ENCODE results near the gene USPL1.

Gene USPL1

DNA sequence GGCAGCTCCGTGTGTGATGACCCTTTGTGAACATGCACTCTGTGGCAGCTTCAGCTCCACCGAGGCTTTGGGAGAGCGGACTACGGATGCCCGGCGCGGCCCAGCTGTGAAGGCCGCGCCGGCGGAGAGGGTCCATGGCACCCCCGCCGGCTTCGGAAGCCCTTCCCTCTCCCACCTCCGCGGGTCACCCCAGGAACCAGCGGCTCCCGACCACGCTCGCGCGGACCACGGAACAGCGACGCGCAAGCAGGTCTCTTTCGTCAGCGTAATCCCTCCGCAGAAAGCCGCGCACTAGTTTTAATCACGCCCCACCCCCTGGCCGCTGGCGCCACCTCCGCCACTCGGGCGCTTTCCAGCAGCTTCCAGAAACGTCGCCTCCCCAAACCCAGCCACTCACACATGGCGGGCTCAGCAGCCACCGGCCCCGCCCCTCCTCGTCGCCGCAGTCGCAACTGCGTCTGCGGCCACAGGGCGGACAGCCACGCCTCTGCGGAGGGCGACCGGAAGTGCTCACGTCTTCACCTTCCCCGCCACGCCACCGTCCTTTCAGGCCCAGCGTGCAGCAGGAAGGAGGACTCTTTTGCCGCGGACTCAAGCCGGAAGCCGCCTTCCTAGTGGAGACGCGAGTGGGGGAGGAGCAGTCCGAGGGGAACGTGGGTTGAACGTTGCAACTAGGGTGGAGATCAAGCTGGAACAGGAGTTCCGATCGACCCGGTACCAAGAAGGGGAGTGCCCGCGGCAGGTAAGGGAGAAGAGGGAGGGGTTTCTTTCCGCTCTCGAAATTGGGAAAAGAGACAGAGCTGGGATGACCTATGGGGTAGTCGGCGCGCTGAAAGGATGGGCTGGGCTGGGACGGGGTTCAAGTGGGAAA lies at the start of gene USPL1:
TSS of gene USPL1 (plus strand) at position 606 of the 871 bp plus-strand sequence. CDS start 3,221 bp downstream, outside the sequence.
- no peaks in the 10 kb centered on the region for H3K9me3 Mint-ChIP-seq
- H3K27me3 Mint-ChIP-seq = no peaks in the 10 kb centered on the region
- peaks cover 18% of the 10 kb centered on the region for H3K4me1 Mint-ChIP-seq (ENCODE audit: low read depth)
- peaks cover 15% of the 10 kb centered on the region for H3K36me3 Mint-ChIP-seq (ENCODE audit: low read depth)
- no peak within 1 kb of the TSS for H3K27ac Mint-ChIP-seq
- no peak within 1 kb of the TSS for H3K4me3 Mint-ChIP-seq

DNA sequence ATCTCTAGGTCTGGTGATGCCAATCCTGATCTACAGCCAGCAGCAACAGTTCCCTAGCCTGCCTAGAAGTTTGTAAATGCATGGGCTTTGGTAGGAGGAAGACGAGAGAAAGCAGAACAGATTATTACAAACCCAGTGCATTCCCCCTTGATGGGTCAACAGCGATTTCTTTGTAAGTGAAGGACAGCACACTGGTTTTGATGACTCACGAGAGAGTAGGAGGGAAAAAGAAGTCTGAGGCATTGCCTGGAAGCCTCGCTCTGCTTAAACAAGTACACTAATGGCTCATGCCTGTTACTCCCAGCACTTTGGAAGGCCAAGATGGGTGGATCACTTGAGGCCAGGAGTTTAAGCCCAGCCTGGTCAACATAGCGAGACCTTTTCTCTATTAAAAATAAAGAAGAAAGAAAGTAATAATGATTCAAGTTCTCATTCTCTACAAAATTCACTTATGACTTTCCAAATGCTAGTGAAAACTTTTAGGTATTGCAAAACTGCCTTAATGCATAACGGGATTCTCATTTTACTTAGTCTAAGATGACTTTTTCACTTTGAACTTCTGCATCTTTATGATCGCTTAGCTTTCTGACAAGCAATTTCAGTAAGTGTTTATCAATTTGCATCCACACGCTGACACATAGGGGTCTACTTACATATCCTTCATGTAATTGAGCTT lies 47.7 kb upstream of the USPL1 start:
- Mint-ChIP-seq H3K27me3 (no peaks in the 10 kb centered on the region), H3K4me3 (no peak overlapping the region), H3K27ac (no peak overlapping the region), H3K9me3 (no peaks in the 10 kb centered on the region), H3K36me3 (ENCODE audit: low read depth) (no peaks in the 10 kb centered on the region), H3K4me1 (ENCODE audit: low read depth) (peaks cover 33% of the 10 kb centered on the region)

DNA sequence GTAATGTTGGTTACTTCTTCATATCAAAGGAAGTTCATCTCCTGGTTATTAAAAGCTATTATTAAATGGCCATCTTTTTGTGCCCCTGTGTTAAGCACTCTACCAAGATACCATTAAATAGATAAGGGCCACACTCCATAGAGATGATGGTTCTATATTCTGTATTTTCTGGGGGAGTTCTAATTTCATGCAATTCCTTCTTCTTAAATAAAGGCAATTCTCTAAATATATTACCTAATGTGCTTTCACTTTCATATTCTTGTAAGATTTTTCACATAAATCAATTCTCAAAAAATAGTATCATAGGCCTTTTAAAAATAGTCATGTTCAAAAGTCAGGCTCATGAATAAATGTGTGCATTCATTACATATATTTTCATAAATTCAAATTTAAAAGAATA lies 47.0 kb upstream of the USPL1 start:
- Mint-ChIP-seq H3K36me3 (ENCODE audit: low read depth) (no peaks in the 10 kb centered on the region), H3K4me3 (no peak overlapping the region), H3K9me3 (no peaks in the 10 kb centered on the region), H3K27ac (no peak overlapping the region), H3K4me1 (ENCODE audit: low read depth) (peaks cover 29% of the 10 kb centered on the region), H3K27me3 (no peaks in the 10 kb centered on the region)

DNA sequence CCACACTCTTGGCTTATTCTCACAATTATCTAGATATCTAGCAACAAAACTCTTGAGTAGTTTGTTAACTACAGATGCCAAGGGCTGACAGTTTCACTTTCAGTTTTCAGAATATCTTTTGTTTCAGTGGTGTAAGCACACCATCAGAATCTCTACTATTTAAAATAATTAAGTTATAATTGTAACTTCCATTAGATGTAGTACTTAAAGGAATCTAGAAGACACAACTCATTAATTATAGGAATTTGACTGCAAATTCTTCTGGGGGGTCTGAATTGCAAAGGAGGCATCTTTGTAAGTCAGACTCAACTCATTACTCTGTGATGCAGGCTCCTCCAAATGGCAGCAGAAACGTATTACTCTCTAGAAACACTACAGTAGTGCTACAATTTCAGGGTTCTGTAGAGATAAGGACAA lies 44.9 kb upstream of the USPL1 start:
- peak overlapping the region; percentile 59 for H3K4me3 Mint-ChIP-seq
- H3K27ac Mint-ChIP-seq = peak overlapping the region; percentile 78
- H3K27me3 Mint-ChIP-seq = peaks cover 4% of the 10 kb centered on the region
- H3K9me3 Mint-ChIP-seq = no peaks in the 10 kb centered on the region
- H3K36me3 Mint-ChIP-seq (ENCODE audit: low read depth) = no peaks in the 10 kb centered on the region
- peaks cover 44% of the 10 kb centered on the region for H3K4me1 Mint-ChIP-seq (ENCODE audit: low read depth)

DNA sequence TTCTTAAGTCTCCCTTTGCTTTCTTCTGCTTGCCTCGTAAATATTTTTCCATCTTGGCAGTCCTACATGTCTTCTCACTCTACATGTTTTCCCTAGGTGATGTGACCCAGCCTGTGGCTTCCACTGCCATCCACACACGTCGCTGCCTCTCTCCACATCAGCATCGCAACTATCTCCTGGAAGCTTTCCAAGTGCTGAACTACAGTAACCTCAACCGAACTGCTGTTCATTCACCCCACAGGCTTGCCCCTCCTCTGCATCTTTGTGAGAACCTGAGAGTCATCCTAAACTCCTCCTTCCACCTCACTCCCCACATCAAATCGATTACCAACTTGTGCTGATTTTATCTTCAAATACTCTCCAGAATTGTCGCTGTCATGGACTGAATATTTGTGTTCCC lies 41.2 kb upstream of the USPL1 start:
- peak overlapping the region; percentile 18 for H3K27ac Mint-ChIP-seq
- no peaks in the 10 kb centered on the region for H3K36me3 Mint-ChIP-seq (ENCODE audit: low read depth)
- H3K27me3 Mint-ChIP-seq = peaks cover 4% of the 10 kb centered on the region
- peaks cover 38% of the 10 kb centered on the region for H3K4me1 Mint-ChIP-seq (ENCODE audit: low read depth)
- no peaks in the 10 kb centered on the region for H3K9me3 Mint-ChIP-seq
- no peak overlapping the region for H3K4me3 Mint-ChIP-seq

DNA sequence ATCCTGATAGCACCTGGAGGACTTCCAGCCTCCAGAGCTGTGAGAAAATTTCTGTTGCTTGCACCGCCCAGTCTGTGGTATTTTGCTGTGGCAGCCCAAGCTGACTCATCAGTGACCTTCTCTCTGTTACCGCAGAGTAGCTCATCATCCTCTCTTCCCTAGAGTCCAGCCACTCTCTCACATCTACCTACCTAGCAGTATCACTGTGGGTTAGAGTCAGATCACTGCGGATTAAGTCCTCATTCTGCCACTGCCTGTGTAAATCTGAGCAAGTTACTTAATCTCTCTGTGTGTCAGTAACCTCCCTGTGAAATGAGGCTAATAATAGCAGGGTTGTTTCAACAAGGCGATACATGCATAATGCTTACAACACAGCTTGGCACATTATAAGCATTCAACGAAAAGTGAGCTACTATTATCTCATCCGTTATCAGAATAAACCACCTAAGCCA lies 40.3 kb upstream of the USPL1 start:
- Mint-ChIP-seq H3K27ac (peak overlapping the region; percentile 67), H3K36me3 (ENCODE audit: low read depth) (no peaks in the 10 kb centered on the region), H3K27me3 (peaks cover 4% of the 10 kb centered on the region), H3K4me1 (ENCODE audit: low read depth) (peaks cover 30% of the 10 kb centered on the region), H3K4me3 (no peak overlapping the region), H3K9me3 (no peaks in the 10 kb centered on the region)

DNA sequence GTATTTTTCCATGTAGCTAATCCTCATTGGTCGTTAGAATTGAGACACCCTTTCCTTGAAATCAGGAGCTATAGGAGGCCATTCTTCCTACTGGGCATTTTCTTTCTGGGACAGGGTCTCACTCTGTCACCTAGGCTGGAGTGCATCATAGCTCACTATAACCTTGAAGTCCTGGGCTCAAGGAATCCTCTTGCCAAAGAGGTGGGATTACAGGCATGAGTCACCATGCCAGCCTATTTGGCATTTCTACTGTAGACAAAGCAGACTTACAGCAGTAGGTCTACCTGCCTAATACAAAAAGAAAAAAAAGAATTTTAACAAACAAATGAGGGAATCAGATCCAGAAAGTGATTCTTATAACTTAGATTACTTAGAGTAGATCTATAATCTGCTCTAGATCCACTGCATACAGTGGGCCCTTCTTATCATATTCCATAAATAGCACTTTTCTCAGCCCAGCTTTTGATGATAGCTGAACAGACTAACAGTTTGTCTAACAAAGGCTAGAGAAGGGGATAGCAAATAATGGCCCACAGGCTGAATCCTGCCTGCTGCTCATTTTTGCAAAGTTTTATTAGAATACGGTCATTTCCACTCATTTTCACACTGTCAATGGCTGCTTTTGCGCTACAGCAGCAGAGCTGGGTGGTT lies 36.7 kb upstream of the USPL1 start:
- peaks cover 26% of the 10 kb centered on the region for H3K4me1 Mint-ChIP-seq (ENCODE audit: low read depth)
- H3K36me3 Mint-ChIP-seq (ENCODE audit: low read depth) = no peaks in the 10 kb centered on the region
- H3K27me3 Mint-ChIP-seq = peaks cover 4% of the 10 kb centered on the region
- no peak overlapping the region for H3K4me3 Mint-ChIP-seq
- H3K27ac Mint-ChIP-seq = no peak overlapping the region
- no peaks in the 10 kb centered on the region for H3K9me3 Mint-ChIP-seq

DNA sequence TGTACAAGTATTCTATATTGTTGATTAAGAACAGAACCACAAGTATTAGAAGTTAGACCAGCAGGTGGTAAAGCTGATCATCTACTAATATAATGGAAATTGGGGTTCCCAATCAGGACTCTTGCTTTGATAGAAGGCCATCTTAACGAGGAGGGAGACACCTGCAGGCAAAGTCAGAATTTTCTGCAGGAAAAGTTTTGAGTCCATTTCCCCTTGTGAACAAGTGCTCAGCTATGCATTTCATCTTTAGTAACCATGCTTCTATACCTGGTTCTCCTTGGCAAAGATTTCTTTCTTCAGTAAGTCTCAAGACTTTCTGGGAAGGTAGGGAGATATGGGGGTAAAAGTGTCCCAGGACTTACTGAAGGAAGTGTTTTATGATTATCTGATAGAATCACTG lies 36.1 kb upstream of the USPL1 start:
- H3K36me3 Mint-ChIP-seq (ENCODE audit: low read depth) = no peaks in the 10 kb centered on the region
- H3K9me3 Mint-ChIP-seq = no peaks in the 10 kb centered on the region
- no peak overlapping the region for H3K27ac Mint-ChIP-seq
- H3K27me3 Mint-ChIP-seq = peaks cover 1% of the 10 kb centered on the region
- no peak overlapping the region for H3K4me3 Mint-ChIP-seq
- peaks cover 20% of the 10 kb centered on the region for H3K4me1 Mint-ChIP-seq (ENCODE audit: low read depth)

DNA sequence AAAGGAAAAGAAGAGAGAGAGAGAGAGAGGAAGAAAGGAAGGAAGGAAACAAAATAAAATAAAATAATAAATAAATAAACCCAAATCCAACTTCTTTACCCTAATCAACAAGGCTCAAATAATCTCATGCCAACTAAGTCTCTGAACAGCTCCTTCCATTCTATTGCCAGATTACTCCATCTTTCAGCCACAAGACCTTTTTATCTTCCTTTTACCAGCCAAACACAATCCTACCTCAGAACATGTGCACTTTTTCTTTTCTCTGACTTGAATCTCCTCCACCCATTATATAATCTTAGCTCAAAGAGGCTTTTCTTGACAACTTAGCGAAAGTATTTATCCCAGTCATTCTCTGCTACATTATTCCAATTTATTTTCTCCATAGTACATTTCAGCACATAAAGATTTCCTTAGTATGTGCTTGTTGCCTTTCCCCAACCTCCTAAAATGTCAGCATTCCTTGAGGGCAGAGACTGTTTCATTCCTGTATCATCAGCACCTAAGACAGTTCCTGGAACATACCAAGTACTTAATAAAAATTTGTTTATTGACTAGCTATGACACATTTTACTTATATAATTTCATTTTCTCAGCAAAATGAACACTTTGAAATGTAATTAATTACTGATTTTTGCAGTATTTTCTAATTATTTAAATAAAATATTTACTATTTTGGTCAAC lies 33.5 kb upstream of the USPL1 start:
- Mint-ChIP-seq H3K4me1 (ENCODE audit: low read depth) (no peaks in the 10 kb centered on the region), H3K36me3 (ENCODE audit: low read depth) (no peaks in the 10 kb centered on the region), H3K9me3 (no peaks in the 10 kb centered on the region), H3K27me3 (no peaks in the 10 kb centered on the region), H3K27ac (no peak overlapping the region), H3K4me3 (no peak overlapping the region)

DNA sequence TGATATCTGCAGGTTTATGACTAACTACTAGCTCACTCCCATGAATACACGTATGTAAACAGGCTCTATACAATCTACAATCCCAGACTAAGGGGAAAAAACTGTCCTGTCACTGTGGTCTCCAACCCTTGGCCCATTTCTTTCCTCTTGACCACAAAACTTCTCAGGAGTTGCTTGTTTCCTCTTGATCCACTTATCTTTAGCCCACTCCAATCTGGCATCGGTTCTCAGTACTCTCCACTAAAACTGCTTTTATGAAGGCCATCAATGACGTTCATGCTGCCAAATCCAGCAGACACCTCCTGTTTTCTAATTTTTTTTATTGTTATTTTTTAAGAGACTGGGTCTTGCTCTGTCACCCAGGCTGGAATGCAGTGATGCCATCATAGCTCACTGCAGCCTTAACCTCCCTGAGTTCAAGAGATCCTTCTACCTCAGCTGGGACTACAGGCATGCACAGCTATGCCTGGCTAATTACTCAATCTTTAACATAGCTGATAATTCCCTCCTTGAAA lies 31.9 kb upstream of the USPL1 start:
- Mint-ChIP-seq H3K27me3 (no peaks in the 10 kb centered on the region), H3K9me3 (no peaks in the 10 kb centered on the region), H3K27ac (no peak overlapping the region), H3K36me3 (ENCODE audit: low read depth) (no peaks in the 10 kb centered on the region), H3K4me3 (no peak overlapping the region), H3K4me1 (ENCODE audit: low read depth) (no peaks in the 10 kb centered on the region)

DNA sequence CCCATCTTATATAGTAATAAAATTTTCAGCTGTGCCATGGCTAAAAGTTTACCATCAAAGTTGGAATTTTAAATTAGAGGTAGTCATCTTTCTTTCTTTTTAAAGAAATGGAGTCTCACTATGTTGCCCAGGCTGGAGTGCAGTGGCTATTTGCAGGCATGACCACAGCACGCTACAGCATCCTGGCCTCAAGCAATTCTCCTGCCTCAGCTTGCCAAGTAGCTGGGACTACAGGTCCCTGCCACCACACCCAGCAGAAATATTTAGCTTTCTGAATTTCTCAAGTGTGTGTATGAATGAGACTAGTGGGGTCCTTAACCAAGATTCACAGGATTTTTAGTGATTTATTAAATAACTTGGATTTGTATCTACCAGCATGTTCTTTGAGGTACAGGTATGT lies 30.5 kb upstream of the USPL1 start:
- no peaks in the 10 kb centered on the region for H3K27me3 Mint-ChIP-seq
- no peak overlapping the region for H3K27ac Mint-ChIP-seq
- no peaks in the 10 kb centered on the region for H3K9me3 Mint-ChIP-seq

DNA sequence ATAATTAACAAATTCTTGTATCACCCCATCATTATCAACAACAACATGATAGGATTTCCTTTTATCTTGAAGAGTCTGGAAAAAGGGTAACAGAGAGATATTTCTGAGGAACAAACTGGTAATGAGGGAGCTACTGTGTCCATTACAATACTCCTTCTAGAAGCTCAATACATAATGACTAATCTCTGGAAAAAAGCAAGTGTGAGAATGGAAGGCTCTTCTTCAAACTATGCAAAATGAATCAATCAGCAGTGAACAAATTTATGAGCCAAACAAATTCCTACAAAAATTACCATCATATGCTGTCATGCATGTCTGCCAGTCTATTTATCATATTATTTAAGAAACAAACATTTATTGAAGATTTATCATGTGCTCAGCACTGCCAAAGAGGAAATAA lies 30.0 kb upstream of the USPL1 start:
- no peaks in the 10 kb centered on the region for H3K9me3 Mint-ChIP-seq

More for the DNA sequence above, 30.5 kb upstream of the USPL1 start:
- H3K36me3 Mint-ChIP-seq (ENCODE audit: low read depth) = no peaks in the 10 kb centered on the region
- no peaks in the 10 kb centered on the region for H3K4me1 Mint-ChIP-seq (ENCODE audit: low read depth)
- no peak overlapping the region for H3K4me3 Mint-ChIP-seq

DNA sequence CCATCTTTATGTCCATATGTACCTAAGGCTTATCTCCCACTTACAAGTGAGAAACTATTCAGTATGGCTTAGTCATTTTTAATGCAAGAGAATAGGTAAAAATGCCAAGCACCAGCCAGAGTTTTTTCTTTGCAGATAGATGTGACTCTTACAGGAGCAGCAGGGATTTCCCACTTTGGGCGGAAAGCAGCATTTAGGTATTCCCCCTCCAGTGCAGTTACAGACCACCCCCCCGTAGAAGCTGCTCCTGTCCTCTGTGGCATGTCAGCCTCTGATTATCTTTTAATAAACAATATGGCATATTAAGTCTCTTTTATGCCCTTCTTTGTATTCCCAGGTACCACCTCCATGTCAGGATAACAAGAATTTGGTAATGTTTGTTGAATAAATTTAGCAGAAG lies 24.7 kb upstream of the USPL1 start:
- H3K9me3 Mint-ChIP-seq = no peaks in the 10 kb centered on the region
- no peaks in the 10 kb centered on the region for H3K4me1 Mint-ChIP-seq (ENCODE audit: low read depth)
- no peak overlapping the region for H3K4me3 Mint-ChIP-seq
- no peak overlapping the region for H3K27ac Mint-ChIP-seq
- no peaks in the 10 kb centered on the region for H3K36me3 Mint-ChIP-seq (ENCODE audit: low read depth)
- no peaks in the 10 kb centered on the region for H3K27me3 Mint-ChIP-seq

More for the DNA sequence above, 30.0 kb upstream of the USPL1 start:
- Mint-ChIP-seq H3K4me1 (ENCODE audit: low read depth) (no peaks in the 10 kb centered on the region), H3K27me3 (no peaks in the 10 kb centered on the region), H3K36me3 (ENCODE audit: low read depth) (no peaks in the 10 kb centered on the region), H3K4me3 (no peak overlapping the region), H3K27ac (no peak overlapping the region)

DNA sequence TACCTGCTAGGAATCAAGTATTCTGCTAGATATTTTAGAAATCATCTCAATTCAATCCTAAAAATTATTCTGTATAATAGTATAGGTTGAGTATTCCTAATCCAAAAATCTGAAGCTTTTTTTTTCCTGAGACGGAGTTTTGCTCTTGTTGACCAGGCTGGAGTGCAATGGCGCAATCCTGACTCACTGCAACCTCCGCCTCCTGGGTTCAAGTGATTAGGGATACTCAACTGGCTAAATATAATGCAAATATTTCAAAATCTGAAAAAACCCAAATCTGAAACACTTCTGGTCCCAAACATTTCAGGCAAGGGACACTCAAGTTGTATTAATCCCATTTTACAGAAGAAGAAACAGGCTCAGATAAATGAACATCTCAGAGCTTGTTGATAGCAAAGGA lies 17.2 kb upstream of the USPL1 start:
- Mint-ChIP-seq H3K36me3 (ENCODE audit: low read depth) (no peaks in the 10 kb centered on the region), H3K27me3 (no peaks in the 10 kb centered on the region), H3K4me3 (no peak overlapping the region), H3K4me1 (ENCODE audit: low read depth) (no peaks in the 10 kb centered on the region), H3K27ac (no peak overlapping the region), H3K9me3 (no peaks in the 10 kb centered on the region)

All from stimulated activated naive CD8-positive, alpha-beta T cell treated with anti-CD3 and anti-CD28 coated beads, Interleukin-15, Interleukin-2, amounts not matched to agents 100 ng/mL and 50 ng/mL, for 24 hours (primary cell).